K562 (cell line): Measurements from ENCODE around the gene UBA1. TPM values are rescaled to one million over a fixed set of nuclear protein-coding genes. Genes with fewer than 3 reads are reported as not detected.

Experiments used
- ATF7 ChIP-seq: fragments of 450-650 bp; IDR thresholded peaks from 2 replicates; pipeline ENCODE4 v1.7.1; 2014; ENCODE audit warnings: mild to moderate bottlenecking, moderate library complexity
- BCOR ChIP-seq: fragments of 450-650 bp; IDR thresholded peaks from 2 replicates; pipeline ENCODE4 v1.6.1; 2016
- ERF ChIP-seq: fragments of 450-650 bp; formaldehyde crosslinking; IDR thresholded peaks from 2 replicates; pipeline ENCODE4 v1.4.0; 2020; ENCODE audit warnings: mild to moderate bottlenecking, mixed read lengths
- FOXP1 ChIP-seq: sonication (generic); formaldehyde crosslinking; IDR thresholded peaks from 2 replicates; pipeline ENCODE4 v1.8.0; 2022; ENCODE audit warnings: mild to moderate bottlenecking, missing genetic modification reagents
- FUS ChIP-seq: fragments of 200-400 bp; formaldehyde crosslinking; optimal IDR thresholded peaks from 2 replicates; pipeline ENCODE3; 2017; ENCODE audit warnings: low read depth, low read length
- HMGN3 ChIP-seq: IDR thresholded peaks from 2 replicates; pipeline ENCODE4 v1.6.1; 2011; ENCODE audit warnings: borderline replicate concordance, low read depth, mild to moderate bottlenecking, mixed read lengths, low read length; ENCODE audit not compliant: insufficient read length; ENCODE audit errors: extremely low read depth
- HSF4 ChIP-seq: fragments of 250-450 bp; sonication (Bioruptor Pico); IDR thresholded peaks from 2 replicates; pipeline ENCODE4 v2.1.2; 2022; ENCODE audit warnings: mild to moderate bottlenecking, moderate library complexity, borderline replicate concordance
- LEF1 ChIP-seq: fragments of 450-650 bp; IDR thresholded peaks from 2 replicates; pipeline ENCODE4 v1.6.1; 2016; ENCODE audit warnings: mild to moderate bottlenecking
- MAFG ChIP-seq: fragments of 450-650 bp; conservative IDR thresholded peaks from 2 replicates; pipeline ENCODE4 v1.6.1; 2016; ENCODE audit warnings: missing genetic modification characterization, missing compliant biosample characterization
- MIER1 ChIP-seq: fragments of 450-650 bp; IDR thresholded peaks from 2 replicates; pipeline ENCODE4 v1.6.1; 2016; ENCODE audit warnings: antibody characterized with exemption, mild to moderate bottlenecking, low read depth
- POLR2AphosphoS2 ChIP-seq: IDR thresholded peaks from 2 replicates; pipeline ENCODE4 v1.6.1; 2012; ENCODE audit warnings: low read length, improper control_type of control experiment
- POLR2G ChIP-seq: fragments of 200-400 bp; formaldehyde crosslinking; IDR thresholded peaks from 2 replicates; pipeline ENCODE4 v1.6.1; 2017; ENCODE audit warnings: low read depth, mild to moderate bottlenecking, antibody characterized with exemption, low read length, moderate library complexity
- RHOXF2B ChIP-seq: fragments of 250-450 bp; sonication (Bioruptor Pico); conservative IDR thresholded peaks from 2 replicates; pipeline ENCODE4 v1.5.1; 2021
- SMAD2 ChIP-seq: fragments of 150-350 bp; IDR thresholded peaks from 2 replicates; pipeline ENCODE4 v1.6.1; 2014; ENCODE audit warnings: low read depth, mild to moderate bottlenecking, low read length
- SMARCC2 ChIP-seq: fragments of 450-650 bp; IDR thresholded peaks from 2 replicates; pipeline ENCODE4 v1.6.1; 2017; ENCODE audit warnings: antibody characterized with exemption, moderate library complexity, mild to moderate bottlenecking, low read depth
- TBP ChIP-seq: optimal IDR thresholded peaks from 2 replicates; pipeline ENCODE3; 2011; ENCODE audit warnings: low read depth, low read length, improper control_type of control experiment
- ZNF311 ChIP-seq: fragments of 250-450 bp; sonication (Bioruptor Pico); IDR thresholded peaks from 2 replicates; pipeline ENCODE4 v1.4.0; 2020; ENCODE audit warnings: mild to moderate bottlenecking, moderate library complexity
- ZNF507 ChIP-seq: conservative IDR thresholded peaks from 2 replicates; pipeline ENCODE4 v1.6.1; 2017; ENCODE audit warnings: missing genetic modification characterization, missing compliant biosample characterization
- polyA plus RNA-seq, 8 experiments: library from polyadenylated mRNA; depleted of rRNA in 4 of 8; stranded (reverse) in 5 of 8; unstranded in 3 of 8; fragments of >200 nt; fragmentation: Nextera tagmentation in 2 of 8; fragmentation: Illumina TruSeq in 1 of 8; extraction: Ambion mirVana in 2 of 8; extraction: Trizol in 1 of 8; gene quantifications; 2 replicates each; pipeline versions ENCODE4 v1.2.1 to v1.2.3, GENCODE V29; 2011 to 2014; ENCODE audit warnings: inconsistent platforms in 1 of 8, missing spikeins in 1 of 8
- total RNA-seq, 7 experiments: library from RNA; depleted of rRNA in 6 of 7; stranded (reverse); fragments of >200 nt in 6 of 7; fragmentation: Illumina TruSeq in 2 of 7; extraction: Trizol in 2 of 7; gene quantifications; 2 replicates each; pipeline versions ENCODE4 v1.2.1 to v1.2.3, GENCODE V29; 2011 to 2021; ENCODE audit warnings: low replicate concordance in 1 of 7
- TF ChIP-seq, protein P1 (sequence below): sonication (generic); formaldehyde crosslinking; IDR thresholded peaks from 2 replicates; pipeline ENCODE4 v1.8.0; 2022; ENCODE audit warnings: mild to moderate bottlenecking, low read depth, missing genetic modification reagents
- TF ChIP-seq, protein P2 (sequence below): sonication (generic); formaldehyde crosslinking; IDR thresholded peaks from 2 replicates; pipeline ENCODE4 v1.5.0; 2020; ENCODE audit warnings: missing genetic modification reagents
- TF ChIP-seq, protein P3 (sequence below): fragments of 250-450 bp; sonication (Bioruptor Pico); IDR thresholded peaks from 2 replicates; pipeline ENCODE4 v1.4.0; 2020; ENCODE audit warnings: mild to moderate bottlenecking, moderate library complexity
- TF ChIP-seq, protein P4 (sequence below): fragments of 250-450 bp; sonication (Bioruptor Pico); IDR thresholded peaks from 2 replicates; pipeline ENCODE4 v1.5.0; 2021
- TF ChIP-seq, protein P5 (sequence below): sonication (generic); IDR thresholded peaks from 2 replicates; pipeline ENCODE4 v1.6.1; 2016

Gene UBA1
- total and polyA plus RNA-seq, 9 of the 15 experiments (the other 6 are each of a cell fraction or from before 2014, with no cell fraction given): 32.0 to 174 (median 93.6) TPM

DNA sequence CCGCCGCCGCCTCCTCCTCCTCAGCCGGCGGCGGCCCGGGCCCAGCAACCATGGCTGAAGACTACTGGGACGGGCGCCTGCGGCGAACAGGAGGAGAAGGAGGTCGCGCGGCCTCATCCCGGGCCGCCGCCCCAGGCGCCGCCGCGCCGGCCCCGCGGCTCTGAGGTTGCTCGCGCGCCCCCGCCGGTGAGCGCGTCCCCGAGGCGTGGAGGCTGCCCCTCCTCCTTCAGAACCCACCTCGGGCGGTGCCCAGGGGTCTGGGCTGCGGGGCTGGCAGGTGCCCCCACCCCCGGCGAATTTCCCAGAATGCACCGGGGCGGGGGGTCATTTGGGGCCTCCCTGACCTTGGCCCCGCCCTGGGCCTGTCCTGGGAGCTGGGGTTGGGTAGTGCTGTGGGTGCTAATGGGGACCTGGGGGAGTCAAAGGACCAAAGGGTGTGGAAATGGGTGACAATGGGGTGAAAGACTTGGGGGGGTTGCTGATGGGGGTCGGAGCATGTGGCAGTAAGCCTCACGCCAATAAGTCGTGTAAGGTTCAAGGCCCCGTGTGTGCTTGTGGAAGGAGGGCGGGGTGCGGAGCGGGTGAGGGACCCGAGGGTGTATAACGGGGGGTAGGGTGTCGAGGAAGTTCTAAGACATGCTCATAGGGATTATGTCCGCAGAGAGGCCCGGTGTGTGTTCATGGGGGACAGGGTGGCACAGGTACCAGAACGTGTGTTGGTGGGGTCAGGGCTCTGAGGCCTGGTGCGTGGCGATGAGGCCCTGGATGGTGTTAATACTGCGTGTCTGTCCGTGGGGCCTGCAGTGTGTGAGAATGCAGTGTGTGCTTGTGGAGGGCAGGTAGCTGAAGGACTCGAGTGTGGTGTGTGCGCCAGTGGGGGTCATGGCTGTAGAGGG, 25.5 kb downstream of the UBA1 start (continued):
- TF ChIP-seq HSF4 (CRISPR knock-in tag): no peak
- TF ChIP-seq ATF7: no peak
- TF ChIP-seq SMAD2: no peak
- TF ChIP-seq ERF (CRISPR knock-in tag): no peak
- no peak for TF ChIP-seq SMARCC2
- TF ChIP-seq BCOR: no peak
- TF ChIP-seq POLR2G: peak; percentile 72
- no peak for TF ChIP-seq FUS
- TF ChIP-seq TBP: no peak
- no peak for TF ChIP-seq LEF1
- TF ChIP-seq, protein P1, sequence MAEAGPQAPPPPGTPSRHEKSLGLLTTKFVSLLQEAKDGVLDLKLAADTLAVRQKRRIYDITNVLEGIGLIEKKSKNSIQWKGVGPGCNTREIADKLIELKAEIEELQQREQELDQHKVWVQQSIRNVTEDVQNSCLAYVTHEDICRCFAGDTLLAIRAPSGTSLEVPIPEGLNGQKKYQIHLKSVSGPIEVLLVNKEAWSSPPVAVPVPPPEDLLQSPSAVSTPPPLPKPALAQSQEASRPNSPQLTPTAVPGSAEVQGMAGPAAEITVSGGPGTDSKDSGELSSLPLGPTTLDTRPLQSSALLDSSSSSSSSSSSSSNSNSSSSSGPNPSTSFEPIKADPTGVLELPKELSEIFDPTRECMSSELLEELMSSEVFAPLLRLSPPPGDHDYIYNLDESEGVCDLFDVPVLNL: no peak
- TF ChIP-seq POLR2AphosphoS2: no peak
- TF ChIP-seq, protein P2, sequence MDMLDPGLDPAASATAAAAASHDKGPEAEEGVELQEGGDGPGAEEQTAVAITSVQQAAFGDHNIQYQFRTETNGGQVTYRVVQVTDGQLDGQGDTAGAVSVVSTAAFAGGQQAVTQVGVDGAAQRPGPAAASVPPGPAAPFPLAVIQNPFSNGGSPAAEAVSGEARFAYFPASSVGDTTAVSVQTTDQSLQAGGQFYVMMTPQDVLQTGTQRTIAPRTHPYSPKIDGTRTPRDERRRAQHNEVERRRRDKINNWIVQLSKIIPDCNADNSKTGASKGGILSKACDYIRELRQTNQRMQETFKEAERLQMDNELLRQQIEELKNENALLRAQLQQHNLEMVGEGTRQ: no peak
- no peak for TF ChIP-seq HMGN3
- no peak for TF ChIP-seq MAFG
- TF ChIP-seq, protein P3, sequence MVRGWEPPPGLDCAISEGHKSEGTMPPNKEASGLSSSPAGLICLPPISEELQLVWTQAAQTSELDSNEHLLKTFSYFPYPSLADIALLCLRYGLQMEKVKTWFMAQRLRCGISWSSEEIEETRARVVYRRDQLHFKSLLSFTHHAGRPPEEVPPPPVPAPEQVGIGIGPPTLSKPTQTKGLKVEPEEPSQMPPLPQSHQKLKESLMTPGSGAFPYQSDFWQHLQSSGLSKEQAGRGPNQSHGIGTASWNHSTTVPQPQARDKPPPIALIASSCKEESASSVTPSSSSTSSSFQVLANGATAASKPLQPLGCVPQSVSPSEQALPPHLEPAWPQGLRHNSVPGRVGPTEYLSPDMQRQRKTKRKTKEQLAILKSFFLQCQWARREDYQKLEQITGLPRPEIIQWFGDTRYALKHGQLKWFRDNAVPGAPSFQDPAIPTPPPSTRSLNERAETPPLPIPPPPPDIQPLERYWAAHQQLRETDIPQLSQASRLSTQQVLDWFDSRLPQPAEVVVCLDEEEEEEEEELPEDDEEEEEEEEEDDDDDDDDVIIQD (CRISPR knock-in tag): no peak
- TF ChIP-seq, protein P4, sequence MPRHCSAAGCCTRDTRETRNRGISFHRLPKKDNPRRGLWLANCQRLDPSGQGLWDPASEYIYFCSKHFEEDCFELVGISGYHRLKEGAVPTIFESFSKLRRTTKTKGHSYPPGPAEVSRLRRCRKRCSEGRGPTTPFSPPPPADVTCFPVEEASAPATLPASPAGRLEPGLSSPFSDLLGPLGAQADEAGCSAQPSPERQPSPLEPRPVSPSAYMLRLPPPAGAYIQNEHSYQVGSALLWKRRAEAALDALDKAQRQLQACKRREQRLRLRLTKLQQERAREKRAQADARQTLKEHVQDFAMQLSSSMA: 0 out of 2 replicates have a peak, but pooled peaks have one; percentile 37
- TF ChIP-seq ZNF311 (CRISPR knock-in tag): no peak
- TF ChIP-seq, protein P5, sequence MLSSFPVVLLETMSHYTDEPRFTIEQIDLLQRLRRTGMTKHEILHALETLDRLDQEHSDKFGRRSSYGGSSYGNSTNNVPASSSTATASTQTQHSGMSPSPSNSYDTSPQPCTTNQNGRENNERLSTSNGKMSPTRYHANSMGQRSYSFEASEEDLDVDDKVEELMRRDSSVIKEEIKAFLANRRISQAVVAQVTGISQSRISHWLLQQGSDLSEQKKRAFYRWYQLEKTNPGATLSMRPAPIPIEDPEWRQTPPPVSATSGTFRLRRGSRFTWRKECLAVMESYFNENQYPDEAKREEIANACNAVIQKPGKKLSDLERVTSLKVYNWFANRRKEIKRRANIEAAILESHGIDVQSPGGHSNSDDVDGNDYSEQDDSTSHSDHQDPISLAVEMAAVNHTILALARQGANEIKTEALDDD: no peak
- no peak for TF ChIP-seq MIER1
- TF ChIP-seq RHOXF2B (CRISPR knock-in tag): no peak
- TF ChIP-seq FOXP1: no peak
- no peak for TF ChIP-seq ZNF507 (tag)
